Osteoblast (primary cell): ENCODE measurements around the gene KCNE1. TPM values are rescaled to one million over a fixed set of nuclear protein-coding genes. Genes with fewer than 3 reads are reported as not detected.
A peak's percentile ranks its signal among the peaks of the same experiment; 100 is the strongest.

Experiments used
- DNase-seq: peaks from one replicate; pipeline ENCODE4 v3.0.0; 2011; ENCODE audit warnings: low spot score, mixed read lengths; ENCODE audit not compliant: insufficient read length; ENCODE audit errors: missing footprints
- H2AFZ ChIP-seq: 2 replicates; pipeline ENCODE4 v1.6.0; 2011; ENCODE audit warnings: mild to moderate bottlenecking, low read length
- H3K27ac ChIP-seq: 2 replicates; pipeline ENCODE4 v1.5.1; 2011; ENCODE audit warnings: mild to moderate bottlenecking, low read depth, low read length, moderate library complexity
- H3K27me3 ChIP-seq: 2 replicates; pipeline ENCODE4 v1.6.0; 2012; ENCODE audit warnings: mild to moderate bottlenecking, control low read depth, inconsistent platforms, low read length, moderate library complexity; ENCODE audit not compliant: insufficient read depth
- H3K36me3 ChIP-seq: 2 replicates; pipeline ENCODE4 v1.5.1; 2011; ENCODE audit warnings: mild to moderate bottlenecking, low read length, control low read depth, moderate library complexity; ENCODE audit not compliant: insufficient read depth
- H3K4me1 ChIP-seq: 2 replicates; pipeline ENCODE4 v1.5.1; 2011; ENCODE audit warnings: mild to moderate bottlenecking, low read length, control low read depth, moderate library complexity; ENCODE audit not compliant: insufficient read depth
- H3K4me2 ChIP-seq: 2 replicates; pipeline ENCODE4 v1.6.0; 2011; ENCODE audit warnings: mild to moderate bottlenecking, low read length; ENCODE audit not compliant: insufficient read depth
- H3K4me3 ChIP-seq: fragments of 200-600 bp; sonication (generic); 3 replicates; pipeline ENCODE4 v1.5.1; 2012; ENCODE audit warnings: mild to moderate bottlenecking, low read length, inconsistent platforms; ENCODE audit not compliant: insufficient read depth
- H3K79me2 ChIP-seq: 2 replicates; pipeline ENCODE4 v1.6.0; 2012; ENCODE audit warnings: mild to moderate bottlenecking, low read length, control low read depth, inconsistent platforms; ENCODE audit not compliant: insufficient read depth
- H3K9me3 ChIP-seq: 2 replicates; pipeline ENCODE4 v1.5.1; 2011; ENCODE audit warnings: low read depth, low read length, control low read depth
- H4K20me1 ChIP-seq: 2 replicates; pipeline ENCODE4 v1.6.0; 2012; ENCODE audit warnings: mild to moderate bottlenecking, low read length, control low read depth; ENCODE audit not compliant: insufficient read depth
- CTCF ChIP-seq: IDR thresholded peaks from 2 replicates; pipeline ENCODE4 v1.5.1; 2011; ENCODE audit warnings: mild to moderate bottlenecking, low read depth, low read length, moderate library complexity; ENCODE audit errors: extremely low read depth
- total RNA-seq: library from RNA; depleted of rRNA; stranded (reverse); fragments of >200 nt; gene quantifications from 2 replicates; pipeline ENCODE4 v1.2.3, GENCODE V29; 2012

The KCNE1 gene
- total RNA-seq, 1 donor = 0.72 TPM

- DNase-seq = peak; percentile 75
- H4K20me1 ChIP-seq = peaks cover 24% of the 10 kb centered on the region
- peak; percentile 29 for TF ChIP-seq CTCF
Observed at GRCh38 chr21:34517491-34518245, 5.7 kb upstream of the KCNE1 start.

GRCh38 chr21:34517039-34517438, 5.0 kb upstream of the KCNE1 start:
- TF ChIP-seq CTCF = no peak
- Histone ChIP-seq H3K27me3 (no peaks in the 10 kb centered on the region), H3K4me1 (no peaks in the 10 kb centered on the region), H4K20me1 (peaks cover 22% of the 10 kb centered on the region), H3K4me3 (no peak overlapping the region), H2AFZ (no peak overlapping the region), H3K27ac (no peak overlapping the region), H3K4me2 (no peak overlapping the region), H3K36me3 (peaks cover 60% of the 10 kb centered on the region), H3K9me3 (no peaks in the 10 kb centered on the region), H3K79me2 (no peaks in the 10 kb centered on the region)
- no peak for DNase-seq

More at GRCh38 chr21:34517491-34518245, 5.7 kb upstream of the KCNE1 start:
- no peak overlapping the region for H2AFZ ChIP-seq
- no peaks in the 10 kb centered on the region for H3K4me1 ChIP-seq
- peaks cover 64% of the 10 kb centered on the region for H3K36me3 ChIP-seq
- no peak overlapping the region for H3K27ac ChIP-seq
- H3K27me3 ChIP-seq = no peaks in the 10 kb centered on the region
- H3K4me3 ChIP-seq = no peak overlapping the region
- H3K9me3 ChIP-seq = no peaks in the 10 kb centered on the region
- H3K4me2 ChIP-seq = no peak overlapping the region
- H3K79me2 ChIP-seq = no peaks in the 10 kb centered on the region

- Histone ChIP-seq H3K4me1 (no peaks in the 10 kb centered on the region), H3K4me2 (no peak overlapping the region), H3K36me3 (peaks cover 36% of the 10 kb centered on the region), H3K9me3 (no peaks in the 10 kb centered on the region), H2AFZ (no peak overlapping the region), H3K27me3 (no peaks in the 10 kb centered on the region), H4K20me1 (peaks cover 16% of the 10 kb centered on the region), H3K79me2 (no peaks in the 10 kb centered on the region), H3K4me3 (no peak overlapping the region), H3K27ac (no peak overlapping the region)
- no peak for DNase-seq
- TF ChIP-seq CTCF = no peak
Observed at GRCh38 chr21:34514576-34515115, 2.6 kb upstream of the KCNE1 start.

- Histone ChIP-seq H3K4me2 (no peak overlapping the region), H3K79me2 (no peaks in the 10 kb centered on the region), H2AFZ (no peak overlapping the region), H3K9me3 (no peaks in the 10 kb centered on the region), H4K20me1 (peaks cover 7% of the 10 kb centered on the region), H3K27me3 (no peaks in the 10 kb centered on the region), H3K4me1 (no peaks in the 10 kb centered on the region), H3K36me3 (peaks cover 24% of the 10 kb centered on the region), H3K4me3 (no peak overlapping the region), H3K27ac (no peak overlapping the region)
- TF ChIP-seq CTCF = no peak
- no peak for DNase-seq
Observed at GRCh38 chr21:34513129-34513675, 1.2 kb upstream of the KCNE1 start.
